SK-N-SH (cell line): ENCODE results near the gene PTPN12. TPM values are rescaled to one million over a fixed set of nuclear protein-coding genes. Genes with fewer than 3 reads are reported as not detected.
"Not testable (repeated sequence)": the region's sequence is repeated elsewhere in the genome, so short reads cannot be mapped to it uniquely, and the experiment has no call there.

ENCODE experiments used
- CTCF ChIA-PET: fragments of 300-600, 350-600 bp; formaldehyde crosslinking; extraction: SDS; loops from one replicate; lab custom pipeline; 2021; lab: Yijun Ruan, JAX
- POLR2A ChIA-PET: fragments of 350-600 bp; sonication (Branson Sonifier 250); formaldehyde crosslinking; extraction: SDS; loops from one replicate; lab custom pipeline; 2020; ENCODE audit warnings: antibody characterized with exemption, inconsistent platforms; lab: Yijun Ruan, JAX
- DNase-seq: peaks from one replicate; pipeline ENCODE4 v3.0.0; 2012
- H2AFZ ChIP-seq: fragments of 200-600 bp; sonication (generic); 2 replicates; pipeline ENCODE4 v1.8.1; 2016; ENCODE audit warnings: antibody characterized with exemption, mild to moderate bottlenecking, low read depth
- H3F3A ChIP-seq: fragments of 200-600 bp; sonication (generic); replicated peaks from 2 replicates; pipeline ENCODE3; 2016; ENCODE audit warnings: antibody characterized with exemption, mild to moderate bottlenecking; ENCODE audit not compliant: insufficient read depth
- H3K27ac ChIP-seq, 2 experiments: fragments of 200-500 bp in 1 of 2; fragments of 200-600 bp in 1 of 2; sonication (Bioruptor generic) in 1 of 2; sonication (generic), shearing (Covaris generic) in 1 of 2; 2 replicates each; pipeline versions ENCODE4 v1.5.1 to v1.6.1; 2014 to 2016; ENCODE audit warnings: low read depth in 2 of 2, inconsistent platforms in 1 of 2, low read length in 1 of 2, mild to moderate bottlenecking in 1 of 2, mixed read lengths in 1 of 2
- H3K27me3 ChIP-seq: fragments of 200-600 bp; sonication (generic), shearing (Covaris generic); 2 replicates; pipeline ENCODE4 v1.6.1; 2016; ENCODE audit warnings: mixed run types; ENCODE audit not compliant: insufficient read depth
- H3K36me3 ChIP-seq, 2 experiments: fragments of 200-500 bp in 1 of 2; fragments of 200-600 bp in 1 of 2; sonication (Bioruptor generic) in 1 of 2; sonication (generic) in 1 of 2; replicated peaks in 1 of 2; 2 replicates each; pipeline versions ENCODE3 to v1.5.1; 2014 to 2016; ENCODE audit warnings: low read length in 1 of 2, mild to moderate bottlenecking in 1 of 2; ENCODE audit not compliant: insufficient read depth in 2 of 2, control insufficient read depth in 1 of 2
- H3K4me1 ChIP-seq, 2 experiments: fragments of 200-500 bp in 1 of 2; fragments of 200-600 bp in 1 of 2; sonication (Bioruptor generic) in 1 of 2; sonication (generic), shearing (Covaris generic) in 1 of 2; 2 replicates each; pipeline versions ENCODE4 v1.5.1 to v1.6.1; 2014 to 2016; ENCODE audit warnings: low read depth in 1 of 2, low read length in 1 of 2, mixed run types in 1 of 2; ENCODE audit not compliant: insufficient read depth in 2 of 2, control insufficient read depth in 1 of 2
- H3K4me2 ChIP-seq: fragments of 200-600 bp; sonication (generic), shearing (Covaris generic); 2 replicates; pipeline ENCODE4 v1.6.1; 2017; ENCODE audit warnings: mixed run types
- H3K4me3 ChIP-seq, 2 experiments: fragments of 200-500 bp in 1 of 2; fragments of 200-600 bp in 1 of 2; sonication (Bioruptor generic) in 1 of 2; sonication (generic), shearing (Covaris generic) in 1 of 2; 2 replicates each; pipeline versions ENCODE4 v1.5.1 to v1.8.1; 2014 to 2016; ENCODE audit warnings: low read depth in 2 of 2, inconsistent platforms in 1 of 2, low read length in 1 of 2, mild to moderate bottlenecking in 1 of 2, mixed read lengths in 1 of 2, moderate library complexity in 1 of 2
- H3K79me2 ChIP-seq: fragments of 200-600 bp; sonication (generic); 2 replicates; pipeline ENCODE4 v1.8.1; 2017; ENCODE audit warnings: mild to moderate bottlenecking; ENCODE audit not compliant: insufficient read depth
- H3K9ac ChIP-seq: fragments of 200-600 bp; sonication (generic); 2 replicates; pipeline ENCODE4 v1.6.1; 2017; ENCODE audit warnings: mixed run types
- H3K9me2 ChIP-seq: fragments of 200-600 bp; sonication (generic); 2 replicates; pipeline ENCODE4 v1.6.1; 2017; ENCODE audit warnings: mixed run types
- H3K9me3 ChIP-seq: fragments of 200-600 bp; sonication (generic); 2 replicates; pipeline ENCODE4 v1.6.1; 2017; ENCODE audit warnings: mixed run types, mild to moderate bottlenecking, moderate library complexity
- H4K20me1 ChIP-seq: fragments of 200-600 bp; sonication (generic); 2 replicates; pipeline ENCODE4 v1.6.1; 2017; ENCODE audit warnings: mild to moderate bottlenecking, mixed run types; ENCODE audit not compliant: insufficient read depth
- CHD2 ChIP-seq: fragments of 150-350 bp; IDR thresholded peaks from 2 replicates; pipeline ENCODE4 v1.6.1; 2018; ENCODE audit warnings: low read length; ENCODE audit not compliant: partially characterized antibody
- EZH2phosphoT487 ChIP-seq: fragments of 200-600 bp; sonication (generic); IDR thresholded peaks from 2 replicates; pipeline ENCODE4 v1.6.1; 2017; ENCODE audit warnings: low read depth, mixed run types, mild to moderate bottlenecking, antibody characterized with exemption, moderate library complexity, borderline replicate concordance
- JUND ChIP-seq: IDR thresholded peaks from 2 replicates; pipeline ENCODE4 v1.4.0; 2012
- MXI1 ChIP-seq: IDR thresholded peaks from 2 replicates; pipeline ENCODE4 v1.6.1; 2012; ENCODE audit warnings: mild to moderate bottlenecking, low read depth, low read length, improper control_type of control experiment
- RFX5 ChIP-seq: IDR thresholded peaks from 2 replicates; pipeline ENCODE4 v1.6.1; 2012; ENCODE audit warnings: mild to moderate bottlenecking, improper control_type of control experiment, low read length
- RXRA ChIP-seq: IDR thresholded peaks from 2 replicates; pipeline ENCODE4 v1.4.0; 2012; ENCODE audit warnings: low read depth, mild to moderate bottlenecking, borderline replicate concordance
- TEAD4 ChIP-seq: IDR thresholded peaks from 2 replicates; pipeline ENCODE4 v1.4.0; 2012; ENCODE audit warnings: mild to moderate bottlenecking, borderline replicate concordance; ENCODE audit not compliant: insufficient read depth
- USF2 ChIP-seq: fragments of 150-350 bp; IDR thresholded peaks from 2 replicates; pipeline ENCODE4 v1.6.1; 2017; ENCODE audit warnings: antibody characterized with exemption, low read length, low read depth, borderline replicate concordance
- YY1 ChIP-seq: IDR thresholded peaks from 2 replicates; pipeline ENCODE4 v1.4.0; 2012; ENCODE audit warnings: low read depth, mild to moderate bottlenecking
- WGBS: methylation state at CpG from one replicate; pipeline ENCODE4 v1.1.6; 2017; ENCODE audit warnings: low lambda C conversion rate; 5-methylcytosine and 5-hydroxymethylcytosine counted together
- polyA plus RNA-seq, 3 experiments: library from polyadenylated mRNA; depleted of rRNA; stranded (reverse); fragments of >200 nt; gene quantifications; 2 replicates each; pipeline ENCODE4 v1.2.3, GENCODE V29; 2012

Gene PTPN12
- polyA plus RNA-seq, 1 of the 3 experiments (the other 2 are of a cell fraction), result 23.3 TPM

GRCh38 chr7:77532247-77532646 is 4.8 kb upstream of the PTPN12 start:
- no peak overlapping the region for H3K4me2 ChIP-seq
- POLR2A ChIA-PET, result no interaction called here
- H3K4me3 ChIP-seq, result no peak overlapping the region
- peaks cover 10% of the 10 kb centered on the region for H3F3A ChIP-seq
- no peak for TF ChIP-seq JUND
- no peak for TF ChIP-seq CHD2
- no peak for TF ChIP-seq MXI1
- TF ChIP-seq EZH2phosphoT487, result no peak
- TF ChIP-seq RFX5, result no peak
- no peak for TF ChIP-seq YY1
- TF ChIP-seq USF2, result no peak
- no peak for TF ChIP-seq TEAD4
- no peak for TF ChIP-seq RXRA
- no peaks in the 10 kb centered on the region for H3K9me3 ChIP-seq
- no peaks in the 10 kb centered on the region for H3K36me3 ChIP-seq
- 92% methylated on average over 5 of the region's 5 CpGs for WGBS
- no peaks in the 10 kb centered on the region for H3K9me2 ChIP-seq
- H3K9ac ChIP-seq, result no peak overlapping the region
- no peaks in the 10 kb centered on the region for H4K20me1 ChIP-seq
- no peak for DNase-seq
- H3K79me2 ChIP-seq, result peaks cover 4% of the 10 kb centered on the region; the same call in 1 of the 2 replicates
- peaks cover 0 to 2% of the 10 kb centered on the region in 2 experiments; a peak in 1 of 4 replicates for H3K4me1 ChIP-seq
- no peak overlapping the region for H2AFZ ChIP-seq
- H3K27ac ChIP-seq, result no peak overlapping the region
- CTCF ChIA-PET, result interaction anchor here (0.8 kb wide), 1 partner anchor 119 kb away, joined by 5 read pairs; no protein-coding TSS in a partner anchor
- H3K27me3 ChIP-seq, result no peaks in the 10 kb centered on the region

GRCh38 chr7:77532732-77533131 is 4.4 kb upstream of the PTPN12 start:
- POLR2A ChIA-PET, CTCF ChIA-PET, H3K27me3 ChIP-seq: not testable (repeated sequence)

GRCh38 chr7:77534046-77534445 is 3.0 kb upstream of the PTPN12 start:
- H3K9me2 ChIP-seq, H3K4me2 ChIP-seq, H3K9me3 ChIP-seq, H3K4me1 ChIP-seq, H3K36me3 ChIP-seq, H3K4me3 ChIP-seq, H3K9ac ChIP-seq, H2AFZ ChIP-seq, H3K27ac ChIP-seq, POLR2A ChIA-PET, H4K20me1 ChIP-seq, H3K27me3 ChIP-seq, DNase-seq, CTCF ChIA-PET: not testable (repeated sequence)
- Histone ChIP-seq H3F3A (peaks cover 25% of the 10 kb centered on the region), H3K79me2 (peaks cover 22% of the 10 kb centered on the region)
- WGBS, result 100% methylated on average over 4 of the region's 31 CpGs

More at GRCh38 chr7:77532732-77533131, 4.4 kb upstream of the PTPN12 start:
- H3K4me1 ChIP-seq, H2AFZ ChIP-seq, H4K20me1 ChIP-seq, H3K4me2 ChIP-seq, H3K4me3 ChIP-seq, H3K9me2 ChIP-seq, H3K79me2 ChIP-seq, H3K36me3 ChIP-seq, H3K27ac ChIP-seq, H3K9ac ChIP-seq, DNase-seq, H3K9me3 ChIP-seq: not testable (repeated sequence)
- WGBS, result 90% methylated on average over 3 of the region's 3 CpGs
- peaks cover 14% of the 10 kb centered on the region for H3F3A ChIP-seq
